ENCODE measurements around the gene ARFRP1. TPM values are rescaled to one million over a fixed set of nuclear protein-coding genes. Genes with fewer than 3 reads are reported as not detected.

ARFRP1 gene
- total and polyA plus RNA-seq, 2 of the 13 experiments (the other 11 are each of a cell fraction or from before 2014, with no cell fraction given), result 32.0 to 51.1 TPM

DNA sequence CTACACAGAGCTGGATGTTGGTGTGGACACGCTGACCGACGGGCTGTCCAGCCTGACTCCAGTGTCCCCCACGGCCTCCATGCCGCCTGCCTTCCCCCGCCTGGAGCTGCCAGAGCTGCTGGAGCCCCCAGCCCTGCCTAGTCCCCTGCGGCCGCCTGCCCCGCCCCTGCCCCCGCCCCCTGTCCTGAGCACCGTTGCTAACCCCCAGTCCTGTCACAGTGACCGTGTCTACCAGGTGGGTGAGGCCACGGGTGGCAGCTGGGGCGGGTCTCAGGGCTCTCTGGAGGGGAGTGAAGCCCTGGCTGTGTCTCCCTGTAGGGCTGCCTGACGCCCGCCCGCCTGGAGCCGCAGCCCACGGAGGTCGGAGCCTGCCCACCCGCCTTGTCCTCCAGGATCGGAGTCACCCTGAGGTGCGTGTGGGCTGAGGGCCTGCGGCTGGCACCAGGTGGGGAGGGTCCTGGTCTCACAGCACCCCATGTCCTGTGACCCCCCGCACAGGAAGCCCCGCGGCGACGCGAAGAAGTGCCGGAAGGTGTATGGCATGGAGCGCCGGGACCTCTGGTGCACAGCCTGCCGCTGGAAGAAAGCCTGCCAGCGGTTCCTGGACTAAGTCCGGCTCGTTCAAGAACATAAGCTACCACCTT lies 34.7 kb upstream of the ARFRP1 start (continued):
- TF ChIP-seq ZNF382 (CRISPR knock-in tag; IDR thresholded peaks at IDR 0.05; ENCODE audit: borderline replicate concordance) (no peak), PAX8 (CRISPR knock-in tag; IDR thresholded peaks at IDR 0.05; ENCODE audit: borderline replicate concordance) (no peak), HMGA1 (CRISPR knock-in tag; conservative IDR thresholded peaks at IDR 0.05) (no peak), SYNCRIP (IDR thresholded peaks at IDR 0.05; ENCODE audit: insufficient read depth, low read depth, low read length) (no peak), ZNF253 (CRISPR knock-in tag; IDR thresholded peaks at IDR 0.05; ENCODE audit: borderline replicate concordance) (0 out of 2 replicates have a peak, but pooled peaks have one; percentile 41), RBM22 (optimal IDR thresholded peaks at IDR 0.05; ENCODE audit: low read length) (peak; percentile 32), ZNF740 (CRISPR knock-in tag; IDR thresholded peaks at IDR 0.05) (peak; percentile 18; the same call in 1 of the 2 replicates), AGO2 (optimal IDR thresholded peaks at IDR 0.05; ENCODE audit: low read depth, low read length) (peak; percentile 88), ZNF552 (CRISPR knock-in tag; IDR thresholded peaks at IDR 0.05; ENCODE audit: borderline replicate concordance) (no peak), GATAD2A (CRISPR knock-in tag; IDR thresholded peaks at IDR 0.05) (no peak), REL (CRISPR knock-in tag; conservative IDR thresholded peaks at IDR 0.05) (no peak), KDM2A (CRISPR knock-in tag; IDR thresholded peaks at IDR 0.05; ENCODE audit: borderline replicate concordance, low read depth) (no peak), NR1H2 (CRISPR knock-in tag; IDR thresholded peaks at IDR 0.05; ENCODE audit: borderline replicate concordance, low read depth) (no peak), ZNF510 (CRISPR knock-in tag; IDR thresholded peaks at IDR 0.05; ENCODE audit: low read depth) (no peak), CAMTA2 (CRISPR knock-in tag; IDR thresholded peaks at IDR 0.05; ENCODE audit: borderline replicate concordance) (no peak), MIXL1 (CRISPR knock-in tag; IDR thresholded peaks at IDR 0.05) (no peak), ZNF766 (CRISPR knock-in tag; IDR thresholded peaks at IDR 0.05; ENCODE audit: borderline replicate concordance) (no peak), MED1 (CRISPR knock-in tag; IDR thresholded peaks at IDR 0.05) (no peak)
- TF ChIP-seq, protein P1, sequence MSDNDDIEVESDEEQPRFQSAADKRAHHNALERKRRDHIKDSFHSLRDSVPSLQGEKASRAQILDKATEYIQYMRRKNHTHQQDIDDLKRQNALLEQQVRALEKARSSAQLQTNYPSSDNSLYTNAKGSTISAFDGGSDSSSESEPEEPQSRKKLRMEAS (IDR thresholded peaks at IDR 0.05), result no peak; the same call in 1 of the 2 replicates
- TF ChIP-seq, protein P2, sequence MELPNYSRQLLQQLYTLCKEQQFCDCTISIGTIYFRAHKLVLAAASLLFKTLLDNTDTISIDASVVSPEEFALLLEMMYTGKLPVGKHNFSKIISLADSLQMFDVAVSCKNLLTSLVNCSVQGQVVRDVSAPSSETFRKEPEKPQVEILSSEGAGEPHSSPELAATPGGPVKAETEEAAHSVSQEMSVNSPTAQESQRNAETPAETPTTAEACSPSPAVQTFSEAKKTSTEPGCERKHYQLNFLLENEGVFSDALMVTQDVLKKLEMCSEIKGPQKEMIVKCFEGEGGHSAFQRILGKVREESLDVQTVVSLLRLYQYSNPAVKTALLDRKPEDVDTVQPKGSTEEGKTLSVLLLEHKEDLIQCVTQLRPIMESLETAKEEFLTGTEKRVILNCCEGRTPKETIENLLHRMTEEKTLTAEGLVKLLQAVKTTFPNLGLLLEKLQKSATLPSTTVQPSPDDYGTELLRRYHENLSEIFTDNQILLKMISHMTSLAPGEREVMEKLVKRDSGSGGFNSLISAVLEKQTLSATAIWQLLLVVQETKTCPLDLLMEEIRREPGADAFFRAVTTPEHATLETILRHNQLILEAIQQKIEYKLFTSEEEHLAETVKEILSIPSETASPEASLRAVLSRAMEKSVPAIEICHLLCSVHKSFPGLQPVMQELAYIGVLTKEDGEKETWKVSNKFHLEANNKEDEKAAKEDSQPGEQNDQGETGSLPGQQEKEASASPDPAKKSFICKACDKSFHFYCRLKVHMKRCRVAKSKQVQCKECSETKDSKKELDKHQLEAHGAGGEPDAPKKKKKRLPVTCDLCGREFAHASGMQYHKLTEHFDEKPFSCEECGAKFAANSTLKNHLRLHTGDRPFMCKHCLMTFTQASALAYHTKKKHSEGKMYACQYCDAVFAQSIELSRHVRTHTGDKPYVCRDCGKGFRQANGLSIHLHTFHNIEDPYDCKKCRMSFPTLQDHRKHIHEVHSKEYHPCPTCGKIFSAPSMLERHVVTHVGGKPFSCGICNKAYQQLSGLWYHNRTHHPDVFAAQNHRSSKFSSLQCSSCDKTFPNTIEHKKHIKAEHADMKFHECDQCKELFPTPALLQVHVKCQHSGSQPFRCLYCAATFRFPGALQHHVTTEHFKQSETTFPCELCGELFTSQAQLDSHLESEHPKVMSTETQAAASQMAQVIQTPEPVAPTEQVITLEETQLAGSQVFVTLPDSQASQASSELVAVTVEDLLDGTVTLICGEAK (IDR thresholded peaks at IDR 0.05), result no peak
- TF ChIP-seq, protein P2 (CRISPR knock-in tag; IDR thresholded peaks at IDR 0.05), result no peak
- TF ChIP-seq, protein P3, sequence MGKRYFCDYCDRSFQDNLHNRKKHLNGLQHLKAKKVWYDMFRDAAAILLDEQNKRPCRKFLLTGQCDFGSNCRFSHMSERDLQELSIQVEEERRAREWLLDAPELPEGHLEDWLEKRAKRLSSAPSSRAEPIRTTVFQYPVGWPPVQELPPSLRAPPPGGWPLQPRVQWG (CRISPR knock-in tag; IDR thresholded peaks at IDR 0.05; ENCODE audit: borderline replicate concordance, low read depth), result no peak
